MM.1S (cell line): ENCODE measurements around the gene SSTR1.

ENCODE experiments used
- DNase-seq: peaks from one replicate; pipeline ENCODE4 v3.0.0-alpha.2; 2015
- H2AFZ ChIP-seq: fragments of 300-600 bp; sonication (generic); 2 replicates; pipeline ENCODE4 v1.6.0; 2016; ENCODE audit warnings: antibody characterized with exemption, low read length
- H3F3A ChIP-seq: fragments of 300-600 bp; sonication (generic); 2 replicates; pipeline ENCODE4 v1.6.1; 2016; ENCODE audit warnings: mild to moderate bottlenecking, antibody characterized with exemption, low read length, moderate library complexity, mixed read lengths; ENCODE audit not compliant: insufficient read depth
- H3K27ac ChIP-seq: fragments of 300-600 bp; sonication (generic); 2 replicates; pipeline ENCODE4 v1.5.1; 2016; ENCODE audit warnings: mild to moderate bottlenecking, low read length
- H3K27me3 ChIP-seq: fragments of 300-600 bp; sonication (generic); replicated peaks from 2 replicates; pipeline ENCODE4 v1.6.0; 2016; ENCODE audit warnings: low read length; ENCODE audit not compliant: insufficient read depth
- H3K36me3 ChIP-seq: fragments of 300-600 bp; sonication (generic); replicated peaks from 2 replicates; pipeline ENCODE4 v1.6.1; 2016; ENCODE audit warnings: mild to moderate bottlenecking, low read length, mixed read lengths; ENCODE audit not compliant: insufficient read depth
- H3K4me1 ChIP-seq: fragments of 300-600 bp; sonication (generic); 2 replicates; pipeline ENCODE4 v1.6.1; 2016; ENCODE audit warnings: low read length, mixed read lengths
- H3K4me2 ChIP-seq: fragments of 300-600 bp; sonication (generic); 2 replicates; pipeline ENCODE4 v1.6.0; 2016; ENCODE audit warnings: low read depth, low read length
- H3K4me3 ChIP-seq: fragments of 300-600 bp; sonication (generic); 2 replicates; pipeline ENCODE4 v1.5.1; 2016; ENCODE audit warnings: low read length, mixed read lengths
- H3K79me2 ChIP-seq: fragments of 300-600 bp; sonication (generic); 2 replicates; pipeline ENCODE4 v1.6.1; 2016; ENCODE audit warnings: mixed run types, low read length, mixed read lengths
- H3K9ac ChIP-seq: fragments of 300-600 bp; sonication (generic); 2 replicates; pipeline ENCODE4 v1.6.1; 2016; ENCODE audit warnings: low read length, mixed read lengths
- H3K9me2 ChIP-seq: fragments of 300-600 bp; sonication (generic); replicated peaks from 2 replicates; pipeline ENCODE4 v1.6.1; 2016; ENCODE audit warnings: mild to moderate bottlenecking, low read length, mixed read lengths; ENCODE audit not compliant: insufficient read depth
- H3K9me3 ChIP-seq: fragments of 300-600 bp; sonication (generic); replicated peaks from 2 replicates; pipeline ENCODE4 v1.6.1; 2016; ENCODE audit warnings: mild to moderate bottlenecking, low read length, mixed read lengths; ENCODE audit not compliant: insufficient read depth
- H4K20me1 ChIP-seq: fragments of 300-600 bp; sonication (generic); 2 replicates; pipeline ENCODE4 v1.6.1; 2016; ENCODE audit warnings: mild to moderate bottlenecking, low read length, moderate library complexity, mixed read lengths; ENCODE audit not compliant: insufficient read depth
- CTCF ChIP-seq: fragments of 300-600 bp; sonication (generic); IDR thresholded peaks from 2 replicates; pipeline ENCODE4 v1.5.1; 2016; ENCODE audit warnings: antibody characterized with exemption, low read length, mixed read lengths
- EZH2 ChIP-seq: fragments of 300-600 bp; sonication (generic); optimal IDR thresholded peaks from 2 replicates; pipeline ENCODE3; 2017; ENCODE audit warnings: low read depth, mild to moderate bottlenecking, antibody characterized with exemption, low read length, mixed read lengths
- EZH2phosphoT487 ChIP-seq: fragments of 300-600 bp; sonication (generic); IDR thresholded peaks from 2 replicates; pipeline ENCODE4 v1.6.1; 2018; ENCODE audit warnings: antibody characterized with exemption, low read length

SSTR1 gene

GRCh38 chr14:38257507-38257906, 49.8 kb downstream of the SSTR1 start:
- Histone ChIP-seq H2AFZ (no peak overlapping the region), H4K20me1 (no peaks in the 10 kb centered on the region), H3K27ac (no peak overlapping the region), H3K27me3 (no peaks in the 10 kb centered on the region), H3K4me1 (no peaks in the 10 kb centered on the region), H3K4me2 (no peak overlapping the region), H3K9ac (no peak overlapping the region), H3K9me2 (no peaks in the 10 kb centered on the region), H3K4me3 (no peak overlapping the region), H3K9me3 (no peaks in the 10 kb centered on the region), H3K36me3 (no peaks in the 10 kb centered on the region), H3F3A (no peaks in the 10 kb centered on the region), H3K79me2 (no peaks in the 10 kb centered on the region)
- TF ChIP-seq EZH2phosphoT487 = no peak
- no peak for TF ChIP-seq EZH2
- no peak for TF ChIP-seq CTCF
- no peak for DNase-seq

- H3F3A ChIP-seq = no peaks in the 10 kb centered on the region
- H3K9me2 ChIP-seq = no peaks in the 10 kb centered on the region
- no peak overlapping the region for H2AFZ ChIP-seq
- no peaks in the 10 kb centered on the region for H3K27me3 ChIP-seq
- no peak for DNase-seq
- no peak overlapping the region for H3K4me2 ChIP-seq
- no peaks in the 10 kb centered on the region for H3K36me3 ChIP-seq
- H3K4me3 ChIP-seq = no peak overlapping the region
- TF ChIP-seq CTCF = no peak
- H3K4me1 ChIP-seq = no peaks in the 10 kb centered on the region
- no peaks in the 10 kb centered on the region for H3K9me3 ChIP-seq
- no peaks in the 10 kb centered on the region for H3K79me2 ChIP-seq
- no peaks in the 10 kb centered on the region for H4K20me1 ChIP-seq
- H3K27ac ChIP-seq = no peak overlapping the region
- H3K9ac ChIP-seq = no peak overlapping the region
Measured at GRCh38 chr14:38261620-38262019, 53.9 kb downstream of the SSTR1 start.
